Mammary epithelial cell (primary cell): ENCODE results near the gene HMGN1.

Source experiments
- EZH2 ChIP-seq: IDR thresholded peaks from 2 replicates; pipeline ENCODE4 v1.6.1; 2012; ENCODE audit warnings: low read length, inconsistent platforms, borderline replicate concordance
- TF ChIP-seq, protein P1 (sequence below), 2 donors: IDR thresholded peaks in 1 of 2; conservative IDR thresholded peaks in 1 of 2; 2 replicates each; pipeline ENCODE4 v1.5.1; 2011 to 2012; ENCODE audit warnings: inconsistent platforms in 2 of 2, low read length in 2 of 2, mild to moderate bottlenecking in 2 of 2, control low read depth in 1 of 2, low read depth in 1 of 2; ENCODE audit not compliant: insufficient read depth in 1 of 2; ENCODE audit errors: extremely low read depth in 1 of 2

DNA sequence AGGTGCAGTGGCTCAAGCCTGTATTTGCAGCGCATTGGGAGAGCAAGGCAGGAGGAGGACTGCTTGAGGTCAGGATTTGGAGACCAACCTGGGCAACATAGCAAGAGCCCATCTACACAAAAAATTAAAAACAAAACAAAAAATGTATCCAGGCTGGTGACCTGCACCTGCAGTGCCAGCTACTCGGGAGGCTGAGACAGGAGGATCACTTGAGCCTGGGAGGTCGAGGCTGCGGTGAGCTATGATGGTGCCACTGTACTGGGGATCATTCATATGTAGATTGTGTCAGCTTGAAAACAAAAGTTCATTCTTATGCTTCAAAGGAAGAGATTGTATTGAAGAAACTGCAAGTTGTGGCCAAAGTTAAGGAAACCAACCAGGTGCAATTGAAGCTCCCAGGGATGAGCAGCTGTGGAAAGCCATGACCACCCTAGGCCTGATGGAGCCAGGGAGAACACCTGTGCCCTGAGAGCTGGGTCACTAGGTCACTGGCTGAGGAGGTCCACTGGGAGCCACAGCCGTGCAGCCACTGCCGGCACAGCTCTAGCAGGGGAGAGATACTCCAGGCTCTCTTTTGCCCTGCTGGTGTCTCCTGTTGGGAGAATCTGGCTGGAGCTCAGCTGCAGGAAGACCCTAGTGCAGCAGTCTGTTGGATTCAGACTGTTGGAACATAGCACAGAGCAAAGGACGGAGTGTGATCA lies 22.1 kb downstream of the HMGN1 start:
- TF ChIP-seq, protein P1, sequence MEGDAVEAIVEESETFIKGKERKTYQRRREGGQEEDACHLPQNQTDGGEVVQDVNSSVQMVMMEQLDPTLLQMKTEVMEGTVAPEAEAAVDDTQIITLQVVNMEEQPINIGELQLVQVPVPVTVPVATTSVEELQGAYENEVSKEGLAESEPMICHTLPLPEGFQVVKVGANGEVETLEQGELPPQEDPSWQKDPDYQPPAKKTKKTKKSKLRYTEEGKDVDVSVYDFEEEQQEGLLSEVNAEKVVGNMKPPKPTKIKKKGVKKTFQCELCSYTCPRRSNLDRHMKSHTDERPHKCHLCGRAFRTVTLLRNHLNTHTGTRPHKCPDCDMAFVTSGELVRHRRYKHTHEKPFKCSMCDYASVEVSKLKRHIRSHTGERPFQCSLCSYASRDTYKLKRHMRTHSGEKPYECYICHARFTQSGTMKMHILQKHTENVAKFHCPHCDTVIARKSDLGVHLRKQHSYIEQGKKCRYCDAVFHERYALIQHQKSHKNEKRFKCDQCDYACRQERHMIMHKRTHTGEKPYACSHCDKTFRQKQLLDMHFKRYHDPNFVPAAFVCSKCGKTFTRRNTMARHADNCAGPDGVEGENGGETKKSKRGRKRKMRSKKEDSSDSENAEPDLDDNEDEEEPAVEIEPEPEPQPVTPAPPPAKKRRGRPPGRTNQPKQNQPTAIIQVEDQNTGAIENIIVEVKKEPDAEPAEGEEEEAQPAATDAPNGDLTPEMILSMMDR (conservative IDR thresholded peaks at IDR 0.05 in 1 of 2, IDR thresholded peaks at IDR 0.05 in 1 of 2; ENCODE audit: extremely low read depth in 1 of 2, insufficient read depth in 1 of 2, low read depth in 1 of 2, low read length in 2 of 2) = no peak
- no peak for TF ChIP-seq EZH2
